IMR-90 (cell line): Measurements from ENCODE around the gene FMO2. TPM values are rescaled to one million over a fixed set of nuclear protein-coding genes. Genes with fewer than 3 reads are reported as not detected.
A peak's percentile ranks its signal among the peaks of the same experiment; 100 is the strongest.

Experiments used
- ATAC-seq: fragments of 200-7000 bp; cut with Tn5 transposase; 2 replicates; pipeline ENCODE4 v1.9.1; 2020; ENCODE audit warnings: low read depth, mild to moderate bottlenecking, moderate library complexity
- BruUV-seq: library from RNA; stranded (reverse); fragments of 400-500 nt; replicated peaks from 2 replicates; lab custom pipeline; 2021; lab: Mats Ljungman, UMichigan
- CTCF ChIA-PET: fragments of 300-600 bp; formaldehyde crosslinking; extraction: SDS; loops from one replicate; lab custom pipeline; 2021; ENCODE audit warnings: antibody characterized with exemption; lab: Yijun Ruan, JAX
- POLR2A ChIA-PET: fragments of 300-600 bp; sonication (Branson Sonifier 250); formaldehyde crosslinking; loops from one replicate; lab custom pipeline; 2022; ENCODE audit warnings: antibody characterized with exemption; ENCODE audit not compliant: unreplicated experiment; lab: Charles Lee
- DNase-seq: peaks from one replicate; pipeline ENCODE4 v3.0.0; 2013
- H2AFZ ChIP-seq: replicated peaks from 2 replicates; pipeline ENCODE3; 2013; ENCODE audit warnings: low read length, mild to moderate bottlenecking; ENCODE audit not compliant: poor library complexity
- H2AK5ac ChIP-seq: 2 replicates; pipeline ENCODE4 v1.6.1; 2013; ENCODE audit warnings: low read depth, low read length, inconsistent platforms
- H2AK9ac ChIP-seq: replicated peaks from 2 replicates; pipeline ENCODE3; 2013; ENCODE audit warnings: mild to moderate bottlenecking, low read depth, low read length, moderate library complexity; ENCODE audit not compliant: poor library complexity
- H2BK120ac ChIP-seq: 2 replicates; pipeline ENCODE4 v1.6.1; 2013; ENCODE audit warnings: low read depth, low read length, inconsistent platforms
- H2BK15ac ChIP-seq: 3 replicates; pipeline ENCODE4 v1.6.1; 2013; ENCODE audit warnings: low read depth, low read length, inconsistent platforms
- H2BK20ac ChIP-seq: 2 replicates; pipeline ENCODE4 v1.6.1; 2013; ENCODE audit warnings: low read depth, mild to moderate bottlenecking, inconsistent platforms, low read length, moderate library complexity
- H2BK5ac ChIP-seq: 2 replicates; pipeline ENCODE4 v1.6.1; 2013; ENCODE audit warnings: mild to moderate bottlenecking, low read depth, low read length, inconsistent platforms; ENCODE audit not compliant: poor library complexity, severe bottlenecking
- H3K14ac ChIP-seq: replicated peaks from 2 replicates; pipeline ENCODE4 v1.6.1; 2013; ENCODE audit warnings: low read depth, low read length, inconsistent platforms
- H3K18ac ChIP-seq: 2 replicates; pipeline ENCODE4 v1.6.1; 2013; ENCODE audit warnings: low read depth, low read length, control low read depth
- H3K23ac ChIP-seq: 2 replicates; pipeline ENCODE4 v1.6.1; 2013; ENCODE audit warnings: low read depth, low read length, inconsistent platforms
- H3K27ac ChIP-seq: 2 replicates; pipeline ENCODE4 v1.5.1; 2013; ENCODE audit warnings: mild to moderate bottlenecking, control low read depth, low read length; ENCODE audit not compliant: insufficient read depth
- H3K27me3 ChIP-seq: 2 replicates; pipeline ENCODE4 v1.6.1; 2013; ENCODE audit warnings: low read length; ENCODE audit not compliant: control insufficient read depth, insufficient read depth
- H3K36me3 ChIP-seq: 2 replicates; pipeline ENCODE4 v1.6.1; 2013; ENCODE audit warnings: low read length, mixed read lengths; ENCODE audit not compliant: control insufficient read depth, insufficient read depth
- H3K4ac ChIP-seq: 2 replicates; pipeline ENCODE4 v1.6.1; 2013; ENCODE audit warnings: low read depth, low read length, inconsistent platforms
- H3K4me1 ChIP-seq: 2 replicates; pipeline ENCODE4 v1.6.1; 2013; ENCODE audit warnings: low read length, mixed read lengths; ENCODE audit not compliant: control insufficient read depth, insufficient read depth
- H3K4me2 ChIP-seq: 2 replicates; pipeline ENCODE4 v1.6.1; 2013; ENCODE audit warnings: low read depth, mild to moderate bottlenecking, control low read depth, low read length, moderate library complexity
- H3K4me3 ChIP-seq: 2 replicates; pipeline ENCODE4 v1.5.1; 2013; ENCODE audit warnings: low read depth, mild to moderate bottlenecking, control low read depth, low read length, moderate library complexity; ENCODE audit not compliant: insufficient read depth
- H3K56ac ChIP-seq: 2 replicates; pipeline ENCODE4 v1.6.1; 2013; ENCODE audit warnings: low read length, inconsistent platforms; ENCODE audit not compliant: insufficient read depth; ENCODE audit errors: extremely low read depth
- H3K79me1 ChIP-seq, 2 experiments: 2 replicates each; pipeline ENCODE4 v1.6.1; 2013; ENCODE audit warnings: low read length in 2 of 2, inconsistent platforms in 1 of 2, low read depth in 1 of 2
- H3K9ac ChIP-seq: 2 replicates; pipeline ENCODE4 v1.6.1; 2013; ENCODE audit warnings: low read depth, low read length, control low read depth
- H3K9me1 ChIP-seq: 2 replicates; pipeline ENCODE4 v1.6.1; 2013; ENCODE audit warnings: low read length, inconsistent platforms; ENCODE audit not compliant: insufficient read depth
- H3K9me3 ChIP-seq: 2 replicates; pipeline ENCODE4 v1.6.1; 2013; ENCODE audit warnings: low read length; ENCODE audit not compliant: control insufficient read depth, insufficient read depth
- H4K20me1 ChIP-seq: 2 replicates; pipeline ENCODE4 v1.6.1; 2013; ENCODE audit warnings: low read length, inconsistent platforms; ENCODE audit not compliant: insufficient read depth
- H4K5ac ChIP-seq: 2 replicates; pipeline ENCODE4 v1.6.1; 2013; ENCODE audit warnings: mild to moderate bottlenecking, low read depth, low read length, control low read depth
- H4K8ac ChIP-seq, 2 experiments: 2 replicates each; pipeline ENCODE4 v1.6.1; 2013; ENCODE audit warnings: low read depth in 2 of 2, low read length in 2 of 2, control low read depth in 1 of 2, inconsistent platforms in 1 of 2
- H4K91ac ChIP-seq: 2 replicates; pipeline ENCODE4 v1.6.1; 2013; ENCODE audit warnings: low read depth, low read length, inconsistent platforms; ENCODE audit not compliant: insufficient read depth
- BHLHE40 ChIP-seq: fragments of 150-350 bp; IDR thresholded peaks from 2 replicates; pipeline ENCODE4 v1.6.1; 2016; ENCODE audit warnings: mild to moderate bottlenecking, low read depth, low read length
- CEBPB ChIP-seq: IDR thresholded peaks from 2 replicates; pipeline ENCODE4 v1.6.1; 2012; ENCODE audit warnings: low read depth, low read length, improper control_type of control experiment
- CHD1 ChIP-seq: IDR thresholded peaks from 2 replicates; pipeline ENCODE4 v1.6.1; 2012; ENCODE audit warnings: low read depth, low read length, improper control_type of control experiment
- FOS ChIP-seq: fragments of 150-350 bp; IDR thresholded peaks from 2 replicates; pipeline ENCODE4 v1.6.1; 2016; ENCODE audit warnings: low read depth, low read length
- MAFK ChIP-seq: IDR thresholded peaks from 2 replicates; pipeline ENCODE4 v1.6.1; 2012; ENCODE audit warnings: low read depth, low read length, improper control_type of control experiment
- MAZ ChIP-seq: IDR thresholded peaks from 2 replicates; pipeline ENCODE4 v1.6.1; 2012; ENCODE audit warnings: low read depth, mild to moderate bottlenecking, low read length, improper control_type of control experiment, moderate library complexity, borderline replicate concordance
- MXI1 ChIP-seq: IDR thresholded peaks from 2 replicates; pipeline ENCODE4 v1.6.1; 2012; ENCODE audit warnings: low read depth, mild to moderate bottlenecking, low read length, moderate library complexity, borderline replicate concordance
- NFE2L2 ChIP-seq: fragments of 150-350 bp; IDR thresholded peaks from 2 replicates; pipeline ENCODE4 v1.6.1; 2016; ENCODE audit warnings: low read depth, mild to moderate bottlenecking, low read length
- POLR2A ChIP-seq: IDR thresholded peaks from 2 replicates; pipeline ENCODE4 v1.6.1; 2012; ENCODE audit warnings: mild to moderate bottlenecking, low read depth, low read length
- RAD21 ChIP-seq: IDR thresholded peaks from 2 replicates; pipeline ENCODE4 v1.6.1; 2012; ENCODE audit warnings: low read length, improper control_type of control experiment
- RCOR1 ChIP-seq: IDR thresholded peaks from 2 replicates; pipeline ENCODE4 v1.6.1; 2012; ENCODE audit warnings: mild to moderate bottlenecking, low read length, improper control_type of control experiment; ENCODE audit not compliant: insufficient replicate concordance
- RFX5 ChIP-seq: IDR thresholded peaks from 2 replicates; pipeline ENCODE4 v1.8.0; 2012; ENCODE audit warnings: low read depth, mild to moderate bottlenecking, low read length, moderate library complexity
- SMC3 ChIP-seq: fragments of 150-350 bp; IDR thresholded peaks from 2 replicates; pipeline ENCODE4 v1.6.1; 2016; ENCODE audit warnings: low read depth, mild to moderate bottlenecking, antibody characterized with exemption, low read length, moderate library complexity
- WGBS, 2 experiments: methylation state at CpG; one replicate each; pipeline versions ENCODE4 v1.1.5 to v1.1.7; 2013; ENCODE audit warnings: missing lambda C conversion rate in 2 of 2; ENCODE audit not compliant: insufficient read length in 1 of 2; ENCODE audit errors: extremely low coverage in 2 of 2; 5-methylcytosine and 5-hydroxymethylcytosine counted together
- dilution Hi-C: fragments of 300-500 bp; cut with HindIII; formaldehyde crosslinking; loops from one replicate; pipeline ENCODE4 v1.14.3; 2018; ENCODE audit warnings: low sequenced_read_pairs; ENCODE audit not compliant: unreplicated experiment
- in situ Hi-C: fragments of 300-500 bp; cut with MboI; formaldehyde crosslinking; loops from 3 replicates; pipeline ENCODE4 v1.14.3; 2019; ENCODE audit warnings: low sequenced_read_pairs, inconsistent platforms, mixed read lengths
- intact Hi-C: fragments of 100-400 bp; cut with micrococcal nuclease; formaldehyde crosslinking; loops from 2 replicates; pipeline ENCODE4 v1.10.0; 2022
- polyA plus RNA-seq, 3 experiments: library from polyadenylated mRNA; depleted of rRNA; stranded (reverse); fragments of >200 nt; gene quantifications; 2 replicates each; pipeline ENCODE4 v1.2.3, GENCODE V29; 2012; ENCODE audit warnings: low replicate concordance in 1 of 3
- total RNA-seq: library from RNA; depleted of rRNA; stranded (reverse); fragments of >200 nt; gene quantifications from 2 replicates; pipeline ENCODE4 v1.2.3, GENCODE V29; 2012
- TF ChIP-seq, protein P1 (sequence below): conservative IDR thresholded peaks from 2 replicates; pipeline ENCODE4 v1.5.1; 2012; ENCODE audit warnings: mild to moderate bottlenecking, low read depth, low read length, improper control_type of control experiment
- TF ChIP-seq, protein P2 (sequence below): fragments of 150-350 bp; IDR thresholded peaks from 2 replicates; pipeline ENCODE4 v1.6.1; 2017; ENCODE audit warnings: mild to moderate bottlenecking, antibody characterized with exemption, low read length, low read depth
- TF ChIP-seq, protein P3 (sequence below): fragments of 150-350 bp; IDR thresholded peaks from 2 replicates; pipeline ENCODE4 v1.6.1; 2016; ENCODE audit warnings: low read depth, mild to moderate bottlenecking, low read length, moderate library complexity, borderline replicate concordance

Gene FMO2
- total and polyA plus RNA-seq, 2 of the 4 experiments (the other 2 are of a cell fraction): under 0.01 to 0.05 TPM

DNA sequence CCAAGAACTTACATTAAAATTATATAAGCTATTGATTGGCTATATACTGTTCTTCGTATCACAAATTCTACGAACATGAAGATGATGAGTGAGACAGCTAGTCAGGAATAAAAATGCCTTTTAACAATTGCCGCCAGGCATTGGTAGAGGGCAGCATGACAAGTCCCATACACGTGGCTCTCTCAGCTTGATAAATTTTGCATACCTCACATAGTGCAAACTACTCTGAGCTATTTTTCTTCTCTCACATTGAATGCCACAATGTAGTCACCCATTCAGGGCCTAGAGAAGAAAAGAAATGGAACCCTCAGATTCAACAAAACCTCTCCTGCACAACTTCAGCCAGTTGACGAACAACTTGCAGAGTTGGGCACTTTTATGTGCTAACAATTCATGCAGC lies 27.0 kb upstream of the FMO2 start:
- in situ Hi-C loops (no loop called here), intact Hi-C loops (no loop called here), dilution Hi-C loops (no loop called here)
- Histone ChIP-seq H3K36me3 (no peaks in the 10 kb centered on the region), H2AK9ac (no peak overlapping the region), H3K4me3 (no peak overlapping the region), H2AFZ (no peak overlapping the region), H4K8ac (no peak overlapping the region), H3K9ac (no peak overlapping the region), H3K9me3 (no peaks in the 10 kb centered on the region; the same call in 1 of the 2 replicates), H2BK20ac (no peak overlapping the region), H3K4me1 (peaks cover 8% of the 10 kb centered on the region; the same call in 1 of the 2 replicates), H3K27ac (no peak overlapping the region), H2BK120ac (no peak overlapping the region), H3K4me2 (no peak overlapping the region), H2BK5ac (no peak overlapping the region), H4K20me1 (no peaks in the 10 kb centered on the region), H3K79me1 (no peaks in the 10 kb centered on the region), H4K91ac (no peak overlapping the region), H4K5ac (no peak overlapping the region), H3K56ac (no peak overlapping the region), H3K9me1 (no peaks in the 10 kb centered on the region), H2AK5ac (no peak overlapping the region), H3K4ac (no peak overlapping the region), H3K14ac (no peak overlapping the region), H3K23ac (no peak overlapping the region), H2BK15ac (no peak overlapping the region), H3K27me3 (no peaks in the 10 kb centered on the region), H3K18ac (peak overlapping the region; percentile 59)
- WGBS, 2 experiments: no CpG with 5 or more reads among the region's 5 CpGs
- CTCF ChIA-PET: interaction anchor here (0.6 to 0.9 kb wide), 2 partner anchors 16 to 31 kb away, joined by 4 read pairs; no protein-coding TSS in a partner anchor
- ATAC-seq: no peak
- DNase-seq: no peak
- no TSS peak for BruUV-seq
- no peak for TF ChIP-seq FOS
- TF ChIP-seq RFX5: no peak
- TF ChIP-seq, protein P1, sequence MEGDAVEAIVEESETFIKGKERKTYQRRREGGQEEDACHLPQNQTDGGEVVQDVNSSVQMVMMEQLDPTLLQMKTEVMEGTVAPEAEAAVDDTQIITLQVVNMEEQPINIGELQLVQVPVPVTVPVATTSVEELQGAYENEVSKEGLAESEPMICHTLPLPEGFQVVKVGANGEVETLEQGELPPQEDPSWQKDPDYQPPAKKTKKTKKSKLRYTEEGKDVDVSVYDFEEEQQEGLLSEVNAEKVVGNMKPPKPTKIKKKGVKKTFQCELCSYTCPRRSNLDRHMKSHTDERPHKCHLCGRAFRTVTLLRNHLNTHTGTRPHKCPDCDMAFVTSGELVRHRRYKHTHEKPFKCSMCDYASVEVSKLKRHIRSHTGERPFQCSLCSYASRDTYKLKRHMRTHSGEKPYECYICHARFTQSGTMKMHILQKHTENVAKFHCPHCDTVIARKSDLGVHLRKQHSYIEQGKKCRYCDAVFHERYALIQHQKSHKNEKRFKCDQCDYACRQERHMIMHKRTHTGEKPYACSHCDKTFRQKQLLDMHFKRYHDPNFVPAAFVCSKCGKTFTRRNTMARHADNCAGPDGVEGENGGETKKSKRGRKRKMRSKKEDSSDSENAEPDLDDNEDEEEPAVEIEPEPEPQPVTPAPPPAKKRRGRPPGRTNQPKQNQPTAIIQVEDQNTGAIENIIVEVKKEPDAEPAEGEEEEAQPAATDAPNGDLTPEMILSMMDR: no peak
- TF ChIP-seq, protein P2, sequence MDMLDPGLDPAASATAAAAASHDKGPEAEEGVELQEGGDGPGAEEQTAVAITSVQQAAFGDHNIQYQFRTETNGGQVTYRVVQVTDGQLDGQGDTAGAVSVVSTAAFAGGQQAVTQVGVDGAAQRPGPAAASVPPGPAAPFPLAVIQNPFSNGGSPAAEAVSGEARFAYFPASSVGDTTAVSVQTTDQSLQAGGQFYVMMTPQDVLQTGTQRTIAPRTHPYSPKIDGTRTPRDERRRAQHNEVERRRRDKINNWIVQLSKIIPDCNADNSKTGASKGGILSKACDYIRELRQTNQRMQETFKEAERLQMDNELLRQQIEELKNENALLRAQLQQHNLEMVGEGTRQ: no peak
- no peak for TF ChIP-seq CHD1
- no peak for TF ChIP-seq MXI1
- TF ChIP-seq CEBPB: no peak
- TF ChIP-seq SMC3: no peak
- TF ChIP-seq NFE2L2: no peak
- TF ChIP-seq POLR2A: no peak
- TF ChIP-seq RAD21: no peak
- TF ChIP-seq, protein P3, sequence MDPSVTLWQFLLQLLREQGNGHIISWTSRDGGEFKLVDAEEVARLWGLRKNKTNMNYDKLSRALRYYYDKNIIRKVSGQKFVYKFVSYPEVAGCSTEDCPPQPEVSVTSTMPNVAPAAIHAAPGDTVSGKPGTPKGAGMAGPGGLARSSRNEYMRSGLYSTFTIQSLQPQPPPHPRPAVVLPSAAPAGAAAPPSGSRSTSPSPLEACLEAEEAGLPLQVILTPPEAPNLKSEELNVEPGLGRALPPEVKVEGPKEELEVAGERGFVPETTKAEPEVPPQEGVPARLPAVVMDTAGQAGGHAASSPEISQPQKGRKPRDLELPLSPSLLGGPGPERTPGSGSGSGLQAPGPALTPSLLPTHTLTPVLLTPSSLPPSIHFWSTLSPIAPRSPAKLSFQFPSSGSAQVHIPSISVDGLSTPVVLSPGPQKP: no peak
- no peak for TF ChIP-seq RCOR1
- no peak for TF ChIP-seq BHLHE40
- TF ChIP-seq MAFK: no peak
- no peak for TF ChIP-seq MAZ
- POLR2A ChIA-PET: no interaction called here
